Smooth muscle cell of the coronary artery (primary cell): ENCODE data around the gene CHCHD3. TPM values are rescaled to one million over a fixed set of nuclear protein-coding genes. Genes with fewer than 3 reads are reported as not detected.

ENCODE experiments used
- total RNA-seq: library from RNA; depleted of rRNA; stranded (reverse); fragments of >200 nt; gene quantifications from 2 replicates; pipeline ENCODE4 v1.2.3, GENCODE V29; 2014; ENCODE audit warnings: low replicate concordance

CHCHD3 gene
- 48.7 and 68.6 TPM in 2 replicates for total RNA-seq

GRCh38 chr7:133081599-133082389, at the start of gene CHCHD3:
CHCHD3 (minus strand) TSS chr7:133082090; CDS start chr7:133081937, 153 bp downstream.

Other genes with a start within 250 kb of the CHCHD3 start
- 97.3 and 169 TPM in 2 replicates for gene EXOC4, start 171.0 kb upstream of the CHCHD3 start, total RNA-seq